ENCODE measurements around the gene USP21. TPM values are rescaled to one million over a fixed set of nuclear protein-coding genes. Genes with fewer than 3 reads are reported as not detected.

USP21 gene
- total and polyA plus RNA-seq, 2 of the 4 experiments (the other 2 are of a cell fraction), result 6.3 to 23.8 TPM

- no peak overlapping the region for H3K56ac ChIP-seq (ENCODE audit: extremely low read depth, insufficient read depth, low read length)
- DNase-seq (no peak), ATAC-seq (ENCODE audit: low read depth) (no peak)
- H2BK5ac ChIP-seq (ENCODE audit: low read depth, low read length, poor library complexity, severe bottlenecking), result no peak overlapping the region
- peaks cover 3% of the 10 kb centered on the region for H3K4me1 ChIP-seq (ENCODE audit: control insufficient read depth, insufficient read depth, low read length)
- TF ChIP-seq FOS (IDR thresholded peaks at IDR 0.05; ENCODE audit: low read depth, low read length) (no peak), RCOR1 (IDR thresholded peaks at IDR 0.05; ENCODE audit: insufficient replicate concordance, low read length) (no peak), MAFK (IDR thresholded peaks at IDR 0.05; ENCODE audit: low read depth, low read length) (no peak), USF2 (IDR thresholded peaks at IDR 0.05; ENCODE audit: low read depth, low read length) (no peak), NFE2L2 (IDR thresholded peaks at IDR 0.05; ENCODE audit: low read depth, low read length) (no peak), CHD1 (IDR thresholded peaks at IDR 0.05; ENCODE audit: low read depth, low read length) (no peak), ELK1 (IDR thresholded peaks at IDR 0.05; ENCODE audit: borderline replicate concordance, low read depth, low read length) (no peak), RFX5 (IDR thresholded peaks at IDR 0.05; ENCODE audit: low read depth, low read length) (no peak), BHLHE40 (IDR thresholded peaks at IDR 0.05; ENCODE audit: low read depth, low read length) (no peak), CTCF (conservative IDR thresholded peaks at IDR 0.05; ENCODE audit: low read depth, low read length) (no peak)
- POLR2A ChIA-PET (ENCODE audit: unreplicated experiment), result no interaction called here
- in situ Hi-C loops (cut with MboI; ENCODE audit: low sequenced_read_pairs) (no loop called here), intact Hi-C loops (cut with micrococcal nuclease) (no loop called here), dilution Hi-C loops (cut with HindIII; ENCODE audit: low sequenced_read_pairs, unreplicated experiment) (no loop called here)
- H3K9me1 ChIP-seq (ENCODE audit: insufficient read depth, low read length), result 0 out of 2 replicates have a peak, but pooled peaks cover 3% of the 10 kb centered on the region
- H2BK120ac ChIP-seq (ENCODE audit: low read depth, low read length), result no peak overlapping the region
- no peak overlapping the region for H2BK20ac ChIP-seq (ENCODE audit: low read depth, low read length)
- CTCF ChIA-PET, result no interaction called here
- no peak overlapping the region for H3K27ac ChIP-seq (ENCODE audit: insufficient read depth, low read length)
- H4K5ac ChIP-seq (ENCODE audit: low read depth, low read length), result no peak overlapping the region
- no peaks in the 10 kb centered on the region for H4K20me1 ChIP-seq (ENCODE audit: insufficient read depth, low read length)
- H3K9me3 ChIP-seq (ENCODE audit: control insufficient read depth, insufficient read depth, low read length), result no peaks in the 10 kb centered on the region
- H3K14ac ChIP-seq (replicated peaks; ENCODE audit: low read depth, low read length), result no peak overlapping the region
- H3K79me1 ChIP-seq (ENCODE audit: low read depth in 1 of 2, low read length in 2 of 2), result no peaks in the 10 kb centered on the region
- no peaks in the 10 kb centered on the region for H3K36me3 ChIP-seq (ENCODE audit: control insufficient read depth, insufficient read depth, low read length)
- no peak overlapping the region for H3K18ac ChIP-seq (ENCODE audit: low read depth, low read length)
- no peak overlapping the region for H2AFZ ChIP-seq (replicated peaks; ENCODE audit: low read length, poor library complexity)
- no peak overlapping the region for H2AK5ac ChIP-seq (ENCODE audit: low read depth, low read length)
- H3K27me3 ChIP-seq (ENCODE audit: control insufficient read depth, insufficient read depth, low read length), result no peaks in the 10 kb centered on the region
- no peak overlapping the region for H4K91ac ChIP-seq (ENCODE audit: insufficient read depth, low read depth, low read length)
- H4K8ac ChIP-seq (ENCODE audit: low read depth in 2 of 2, low read length in 2 of 2), result no peak overlapping the region
- BruUV-seq (replicated peaks), result no TSS peak
- no peak overlapping the region for H3K4ac ChIP-seq (ENCODE audit: low read depth, low read length)
- no peak overlapping the region for H3K4me3 ChIP-seq (ENCODE audit: insufficient read depth, low read depth, low read length)
- no peak overlapping the region for H3K4me2 ChIP-seq (ENCODE audit: low read depth, low read length)
- H3K9ac ChIP-seq (ENCODE audit: low read depth, low read length), result no peak overlapping the region
- H2BK15ac ChIP-seq (ENCODE audit: low read depth, low read length), result no peak overlapping the region
- WGBS, 2 experiments (ENCODE audit: extremely low coverage in 2 of 2, insufficient read length in 1 of 2), result no CpG with 5 or more reads among the region's 3 CpGs
- no peak overlapping the region for H3K23ac ChIP-seq (ENCODE audit: low read depth, low read length)
- H2AK9ac ChIP-seq (replicated peaks; ENCODE audit: low read depth, low read length, poor library complexity), result no peak overlapping the region
Measured at GRCh38 chr1:161187311-161187710, 28.0 kb downstream of the USP21 start.

Data from IMR-90 (cell line).